ENCODE measurements around the gene BAIAP2.

Gene BAIAP2

GRCh38 chr17:81053041-81053970 is 18.4 kb downstream of the BAIAP2 start:
- no peak for DNase-seq

- no peak for DNase-seq
Measured at GRCh38 chr17:81054308-81054707, 19.4 kb downstream of the BAIAP2 start.

GRCh38 chr17:81054881-81055370 is 20.0 kb downstream of the BAIAP2 start:
- DNase-seq: no peak

- no peak for DNase-seq
Measured at GRCh38 chr17:81056312-81056711, 21.4 kb downstream of the BAIAP2 start.

GRCh38 chr17:81057079-81057730 is 22.3 kb downstream of the BAIAP2 start:
- DNase-seq: no peak

- DNase-seq: no peak
Measured at GRCh38 chr17:81057777-81058176, 22.8 kb downstream of the BAIAP2 start.

GRCh38 chr17:81058263-81058871 is 23.4 kb downstream of the BAIAP2 start:
- DNase-seq: no peak

GRCh38 chr17:81059026-81059425 is 24.1 kb downstream of the BAIAP2 start:
- no peak for DNase-seq

GRCh38 chr17:81060416-81060815 is 25.5 kb downstream of the BAIAP2 start:
- DNase-seq: no peak

- no peak for DNase-seq
Measured at GRCh38 chr17:81061027-81061735, 26.2 kb downstream of the BAIAP2 start.

- no peak for DNase-seq
Measured at GRCh38 chr17:81062014-81062780, 27.2 kb downstream of the BAIAP2 start.

- DNase-seq: no peak
Measured at GRCh38 chr17:81063106-81064093, 28.4 kb downstream of the BAIAP2 start.

- DNase-seq: no peak
Measured at GRCh38 chr17:81064678-81065475, 29.9 kb downstream of the BAIAP2 start.

GRCh38 chr17:81065500-81065899 is 30.5 kb downstream of the BAIAP2 start:
- no peak for DNase-seq

- no peak for DNase-seq
Measured at GRCh38 chr17:81066072-81066471, 31.1 kb downstream of the BAIAP2 start.

GRCh38 chr17:81066771-81067315 is 31.9 kb downstream of the BAIAP2 start:
- DNase-seq: no peak

- no peak for DNase-seq
Measured at GRCh38 chr17:81067391-81067811, 32.5 kb downstream of the BAIAP2 start.

GRCh38 chr17:81068411-81069134 is 33.6 kb downstream of the BAIAP2 start:
- DNase-seq: no peak

GRCh38 chr17:81069135-81069645 is 34.2 kb downstream of the BAIAP2 start:
- DNase-seq: no peak

Measured in SHP77 (cell line).